K562 (cell line): ENCODE data around the gene B3GALT5. TPM values are rescaled to one million over a fixed set of nuclear protein-coding genes. Genes with fewer than 3 reads are reported as not detected.

Source experiments
- ATAC-seq: fragments of 200-7000 bp; cut with Tn5 transposase; 3 replicates; pipeline ENCODE4 v1.9.1; 2020; ENCODE audit warnings: moderate library complexity
- BruUV-seq: library from RNA; stranded (reverse); fragments of 400-500 nt; replicated peaks from 2 replicates; lab custom pipeline; 2021; lab: Mats Ljungman, UMichigan
- CTCF ChIA-PET: fragments of 300-600 bp; formaldehyde crosslinking; extraction: SDS; loops from one replicate; lab custom pipeline; 2021; ENCODE audit warnings: low intra/inter-chr PET ratio; lab: Yijun Ruan, JAX
- POLR2A ChIA-PET: fragments of 300-600, 350-650 bp; sonication (Branson Sonifier 250); formaldehyde crosslinking; extraction: SDS; loops from one replicate; lab custom pipeline; 2021; ENCODE audit warnings: antibody characterized with exemption, inconsistent platforms; lab: Yijun Ruan, JAX
- DNase-seq, 4 experiments: peaks; one replicate each; pipeline versions ENCODE4 v3.0.0 to v3.0.0-alpha.2; 2011 to 2018; ENCODE audit warnings: low spot score in 3 of 4, mixed read lengths in 3 of 4; ENCODE audit errors: extremely low read depth in 1 of 4
- FAIRE-seq: peaks from 2 replicates; lab custom pipeline; 2011; peaks lifted over from hg19 to GRCh38; lab: Jason Lieb, UNC
- H2AFZ ChIP-seq: 2 replicates; pipeline ENCODE4 v1.6.0; 2011; ENCODE audit warnings: low read depth, low read length, control low read depth, inconsistent platforms
- H3K27ac ChIP-seq: fragments of 200-600 bp; 3 replicates; pipeline ENCODE4 v1.8.0; 2011; ENCODE audit warnings: low read depth, mild to moderate bottlenecking, control low read depth, inconsistent platforms, low read length, moderate library complexity, mixed read lengths; ENCODE audit errors: extremely low read depth
- H3K27me3 ChIP-seq, 2 experiments: fragments of 300-600 bp in 1 of 2; 2 replicates in 1 of 2; 3 replicates in 1 of 2; pipeline versions ENCODE4 v1.6.0 to v1.8.0; 2011; ENCODE audit warnings: inconsistent platforms in 2 of 2, low read length in 2 of 2, mild to moderate bottlenecking in 1 of 2, mixed read lengths in 1 of 2, moderate library complexity in 1 of 2; ENCODE audit not compliant: control insufficient read depth in 2 of 2, insufficient read depth in 2 of 2
- H3K36me3 ChIP-seq: fragments of 300-600 bp; 3 replicates; pipeline ENCODE4 v1.8.0; 2011; ENCODE audit warnings: mild to moderate bottlenecking, low read length, inconsistent platforms; ENCODE audit not compliant: control insufficient read depth, insufficient read depth
- H3K4me1 ChIP-seq, 2 experiments: fragments of 200-600 bp in 1 of 2; replicated peaks in 1 of 2; 2 replicates in 1 of 2; 3 replicates in 1 of 2; pipeline versions ENCODE4 v1.5.1 to v1.8.0; 2011; ENCODE audit warnings: inconsistent platforms in 2 of 2, low read length in 2 of 2, mild to moderate bottlenecking in 1 of 2, mixed read lengths in 1 of 2, moderate library complexity in 1 of 2; ENCODE audit not compliant: control insufficient read depth in 2 of 2, insufficient read depth in 2 of 2
- H3K4me2 ChIP-seq: 2 replicates; pipeline ENCODE4 v1.6.1; 2011; ENCODE audit warnings: low read length, control low read depth, inconsistent platforms, mixed read lengths; ENCODE audit not compliant: insufficient read depth
- H3K4me3 ChIP-seq: fragments of 200-600 bp; sonication (generic), shearing (Covaris generic); 2 replicates; pipeline ENCODE4 v1.5.1; 2016; ENCODE audit warnings: control low read depth, inconsistent platforms
- H3K79me2 ChIP-seq: fragments of 200-600 bp; 3 replicates; pipeline ENCODE4 v1.8.0; 2011; ENCODE audit warnings: low read length, inconsistent platforms; ENCODE audit not compliant: control insufficient read depth, insufficient read depth
- H3K9ac ChIP-seq, 2 experiments: 2 replicates each; pipeline versions ENCODE4 v1.6.0 to v1.6.1; 2011; ENCODE audit warnings: low read depth in 2 of 2, low read length in 2 of 2, control low read depth in 1 of 2, inconsistent platforms in 1 of 2, mild to moderate bottlenecking in 1 of 2, mixed read lengths in 1 of 2; ENCODE audit not compliant: insufficient read depth in 1 of 2
- H3K9me1 ChIP-seq: one replicate; pipeline ENCODE4 v1.6.0; 2011; ENCODE audit warnings: inconsistent platforms, mild to moderate bottlenecking, low read length, moderate library complexity; ENCODE audit not compliant: control insufficient read depth, insufficient read depth
- H3K9me3 ChIP-seq: replicated peaks from 2 replicates; pipeline ENCODE4 v1.5.1; 2011; ENCODE audit warnings: low read depth, low read length, inconsistent platforms; ENCODE audit not compliant: control insufficient read depth, insufficient read depth
- H4K20me1 ChIP-seq: replicated peaks from 2 replicates; pipeline ENCODE4 v1.6.1; 2011; ENCODE audit warnings: low read length, inconsistent platforms, mixed read lengths; ENCODE audit not compliant: control insufficient read depth, insufficient read depth
- COPS2 ChIP-seq: fragments of 450-650 bp; conservative IDR thresholded peaks from 2 replicates; pipeline ENCODE4 v1.6.1; 2016; ENCODE audit warnings: mild to moderate bottlenecking, moderate library complexity
- CTCF ChIP-seq, 3 experiments: IDR thresholded peaks in 2 of 3; conservative IDR thresholded peaks in 1 of 3; 2 replicates each; pipeline ENCODE4 v1.5.1; 2011 to 2012; ENCODE audit warnings: low read length in 3 of 3, mild to moderate bottlenecking in 3 of 3, control low read depth in 2 of 3, improper control_type of control experiment in 1 of 3, inconsistent platforms in 1 of 3, low read depth in 1 of 3, mixed read lengths in 1 of 3, moderate library complexity in 1 of 3; ENCODE audit not compliant: insufficient read depth in 2 of 3
- DDX20 ChIP-seq: fragments of 450-650 bp; IDR thresholded peaks from 2 replicates; pipeline ENCODE4 v1.6.1; 2016; ENCODE audit warnings: missing genetic modification characterization, low read depth, mild to moderate bottlenecking, missing compliant biosample characterization, moderate library complexity
- ESRRB ChIP-seq: fragments of 250-450 bp; sonication (Bioruptor Pico); IDR thresholded peaks from 2 replicates; pipeline ENCODE4 v1.5.0; 2020; ENCODE audit warnings: mild to moderate bottlenecking, moderate library complexity, borderline replicate concordance
- NCOA6 ChIP-seq: fragments of 450-650 bp; IDR thresholded peaks from 2 replicates; pipeline ENCODE4 v1.6.1; 2017; ENCODE audit warnings: mild to moderate bottlenecking
- NFRKB ChIP-seq: fragments of 450-650 bp; IDR thresholded peaks from 2 replicates; pipeline ENCODE4 v1.6.1; 2016; ENCODE audit warnings: low read depth
- RBBP5 ChIP-seq: fragments of 200-600 bp; sonication (generic); IDR thresholded peaks from 2 replicates; pipeline ENCODE4 v1.6.1; 2012; ENCODE audit warnings: borderline replicate concordance, mild to moderate bottlenecking, low read length, control low read depth, inconsistent platforms; ENCODE audit not compliant: insufficient read depth, poor library complexity, severe bottlenecking
- SP2 ChIP-seq: IDR thresholded peaks from 2 replicates; pipeline ENCODE4 v1.6.1; 2011; ENCODE audit warnings: mild to moderate bottlenecking, low read depth, low read length, moderate library complexity; ENCODE audit not compliant: poor library complexity, severe bottlenecking; ENCODE audit errors: extremely low read depth
- ZFP30 ChIP-seq: fragments of 250-450 bp; sonication (Bioruptor Pico); IDR thresholded peaks from 2 replicates; pipeline ENCODE4 v1.8.0; 2022; ENCODE audit warnings: moderate library complexity, mild to moderate bottlenecking, inconsistent platforms, borderline replicate concordance
- ZNF197 ChIP-seq: fragments of 200-800 bp; sonication (Bioruptor generic); IDR thresholded peaks from 2 replicates; pipeline ENCODE4 v1.6.1; 2016; ENCODE audit warnings: low read depth, missing genetic modification characterization, missing compliant biosample characterization
- ZNF23 ChIP-seq: fragments of 250-450 bp; sonication (Bioruptor Pico); IDR thresholded peaks from 2 replicates; pipeline ENCODE4 v1.4.0; 2020; ENCODE audit warnings: mild to moderate bottlenecking
- WGBS: fragments of 100-300 bp; shearing (Covaris generic); methylation state at CpG from one replicate; pipeline ENCODE4 v1.1.6; 2016; ENCODE audit warnings: low coverage, mixed read lengths; ENCODE audit not compliant: insufficient coverage; ENCODE audit errors: missing lambda C conversion rate; 5-methylcytosine and 5-hydroxymethylcytosine counted together
- in situ Hi-C: fragments of 300-500 bp; cut with MboI; formaldehyde crosslinking; loops from 4 replicates; pipeline ENCODE4 v1.15.0; 2018; ENCODE audit warnings: inconsistent platforms, mixed read lengths
- intact Hi-C: fragments of 100-400 bp; cut with micrococcal nuclease; formaldehyde crosslinking; loops from 2 replicates; pipeline ENCODE4 v1.14.2; 2022
- polyA plus RNA-seq, 8 experiments: library from polyadenylated mRNA; depleted of rRNA in 4 of 8; stranded (reverse) in 5 of 8; unstranded in 3 of 8; fragments of >200 nt; fragmentation: Nextera tagmentation in 2 of 8; fragmentation: Illumina TruSeq in 1 of 8; extraction: Ambion mirVana in 2 of 8; extraction: Trizol in 1 of 8; gene quantifications; 2 replicates each; pipeline versions ENCODE4 v1.2.1 to v1.2.3, GENCODE V29; 2011 to 2014; ENCODE audit warnings: inconsistent platforms in 1 of 8, missing spikeins in 1 of 8
- total RNA-seq, 7 experiments: library from RNA; depleted of rRNA in 6 of 7; stranded (reverse); fragments of >200 nt in 6 of 7; fragmentation: Illumina TruSeq in 2 of 7; extraction: Trizol in 2 of 7; gene quantifications; 2 replicates each; pipeline versions ENCODE4 v1.2.1 to v1.2.3, GENCODE V29; 2011 to 2021; ENCODE audit warnings: low replicate concordance in 1 of 7
- TF ChIP-seq, protein P1 (sequence below): sonication (generic); formaldehyde crosslinking; IDR thresholded peaks from 2 replicates; pipeline ENCODE4 v1.8.1; 2023; ENCODE audit warnings: mild to moderate bottlenecking, missing genetic modification reagents

Gene B3GALT5
- total and polyA plus RNA-seq, 9 of the 15 experiments (the other 6 are each of a cell fraction or from before 2014, with no cell fraction given) = 0.02 TPM; not detected in 8

GRCh38 chr21:39654951-39655350, 42.2 kb downstream of the B3GALT5 start:
- ATAC-seq (no peak), FAIRE-seq (no peak), DNase-seq (no peak)
- CTCF ChIA-PET = no interaction called here
- Histone ChIP-seq H3K9me3 (no peaks in the 10 kb centered on the region), H3K36me3 (no peaks in the 10 kb centered on the region), H3K4me1 (no peaks in the 10 kb centered on the region), H3K79me2 (no peaks in the 10 kb centered on the region), H3K4me3 (no peak overlapping the region), H3K27me3 (peaks cover 4 to 36% of the 10 kb centered on the region in 2 experiments; a peak in 3 of 5 replicates), H3K4me2 (no peak overlapping the region), H3K9ac (no peak overlapping the region), H3K27ac (no peak overlapping the region), H2AFZ (no peak overlapping the region), H4K20me1 (no peaks in the 10 kb centered on the region), H3K9me1 (no peaks in the 10 kb centered on the region)
- BruUV-seq = no TSS peak
- intact Hi-C loops (no loop called here), in situ Hi-C loops (no loop called here)
- WGBS = 0% methylated on average over 3 of the region's 3 CpGs
- POLR2A ChIA-PET = interaction anchor here (0.7 to 1.2 kb wide), 2 partner anchors 8 to 23 kb away, joined by 3 to 4 read pairs; no protein-coding TSS in a partner anchor
- TF ChIP-seq ESRRB (CRISPR knock-in tag) = no peak
- TF ChIP-seq DDX20 = no peak
- no peak for TF ChIP-seq ZFP30 (CRISPR knock-in tag)
- TF ChIP-seq NFRKB = no peak

GRCh38 chr21:39655589-39655988, 42.8 kb downstream of the B3GALT5 start:
- WGBS = 0% methylated on average over 11 of the region's 11 CpGs
- TF ChIP-seq, protein P1, sequence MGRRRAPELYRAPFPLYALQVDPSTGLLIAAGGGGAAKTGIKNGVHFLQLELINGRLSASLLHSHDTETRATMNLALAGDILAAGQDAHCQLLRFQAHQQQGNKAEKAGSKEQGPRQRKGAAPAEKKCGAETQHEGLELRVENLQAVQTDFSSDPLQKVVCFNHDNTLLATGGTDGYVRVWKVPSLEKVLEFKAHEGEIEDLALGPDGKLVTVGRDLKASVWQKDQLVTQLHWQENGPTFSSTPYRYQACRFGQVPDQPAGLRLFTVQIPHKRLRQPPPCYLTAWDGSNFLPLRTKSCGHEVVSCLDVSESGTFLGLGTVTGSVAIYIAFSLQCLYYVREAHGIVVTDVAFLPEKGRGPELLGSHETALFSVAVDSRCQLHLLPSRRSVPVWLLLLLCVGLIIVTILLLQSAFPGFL (CRISPR knock-in tag) = no peak
- TF ChIP-seq COPS2 (no peak), NCOA6 (no peak), ZNF23 (CRISPR knock-in tag) (no peak), SP2 (no peak), ZNF197 (CRISPR knock-in tag) (no peak), CTCF (IDR thresholded peaks at IDR 0.05 in 2 of 3, conservative IDR thresholded peaks at IDR 0.05 in 1 of 3; ENCODE audit: insufficient read depth in 2 of 3, low read depth in 1 of 3, low read length in 3 of 3) (no peak), RBBP5 (no peak)

More at GRCh38 chr21:39655589-39655988, 42.8 kb downstream of the B3GALT5 start:
- POLR2A ChIA-PET = interaction anchor here (0.7 kb wide), 1 partner anchor 24 kb away, joined by 3 read pairs; no protein-coding TSS in a partner anchor
- no peak overlapping the region for H3K4me2 ChIP-seq
- no peaks in the 10 kb centered on the region for H3K4me1 ChIP-seq
- H3K79me2 ChIP-seq = no peaks in the 10 kb centered on the region
- no peak overlapping the region for H3K9ac ChIP-seq
- no peaks in the 10 kb centered on the region for H3K9me3 ChIP-seq
- H3K27ac ChIP-seq = no peak overlapping the region
- no peak overlapping the region for H3K4me3 ChIP-seq
- H3K36me3 ChIP-seq = no peaks in the 10 kb centered on the region
- H3K27me3 ChIP-seq = peaks cover 10 to 37% of the 10 kb centered on the region in 2 experiments; a peak in 3 of 5 replicates
- FAIRE-seq (no peak), ATAC-seq (no peak), DNase-seq (no peak)
- in situ Hi-C loops = no loop called here
- H3K9me1 ChIP-seq = no peaks in the 10 kb centered on the region
- CTCF ChIA-PET = no interaction called here
- intact Hi-C loops = no loop called here
- H4K20me1 ChIP-seq = no peaks in the 10 kb centered on the region
- BruUV-seq = no TSS peak
- H2AFZ ChIP-seq = no peak overlapping the region
